BJ (cell line): ENCODE data around the gene TANGO2. TPM values are rescaled to one million over a fixed set of nuclear protein-coding genes. Genes with fewer than 3 reads are reported as not detected.

Source experiments
- CTCF ChIA-PET: fragments of 350-600 bp; formaldehyde crosslinking; extraction: SDS; loops from one replicate; lab custom pipeline; 2021; ENCODE audit warnings: antibody characterized with exemption, inconsistent platforms; lab: Yijun Ruan, JAX
- POLR2A ChIA-PET: fragments of 300-600 bp; sonication (Branson Sonifier 250); formaldehyde crosslinking; extraction: SDS; loops from one replicate; lab custom pipeline; 2021; ENCODE audit warnings: antibody characterized with exemption; lab: Charles Lee
- DNase-seq: peaks from one replicate; pipeline ENCODE4 v3.0.0-alpha.2; 2011; ENCODE audit warnings: low read depth
- H3K27me3 ChIP-seq: 2 replicates; pipeline ENCODE4 v1.6.0; 2011; ENCODE audit warnings: low read length; ENCODE audit not compliant: control insufficient read depth, insufficient read depth
- H3K36me3 ChIP-seq: 2 replicates; pipeline ENCODE4 v1.5.1; 2011; ENCODE audit warnings: low read length; ENCODE audit not compliant: control insufficient read depth, insufficient read depth
- H3K4me3 ChIP-seq: 2 replicates; pipeline ENCODE4 v1.5.1; 2011; ENCODE audit warnings: low read depth, mild to moderate bottlenecking, control low read depth, low read length
- CTCF ChIP-seq: IDR thresholded peaks from 2 replicates; pipeline ENCODE4 v1.5.1; 2011; ENCODE audit warnings: low read depth, mild to moderate bottlenecking, control low read depth, inconsistent platforms, low read length, moderate library complexity; ENCODE audit not compliant: insufficient read depth
- polyA plus RNA-seq: library from polyadenylated mRNA; depleted of rRNA; stranded (reverse); fragments of >200 nt; gene quantifications from 2 replicates; pipeline ENCODE4 v1.2.3, GENCODE V29; 2011

Gene TANGO2
- polyA plus RNA-seq, 1 experiment: 51.7 TPM

DNA sequence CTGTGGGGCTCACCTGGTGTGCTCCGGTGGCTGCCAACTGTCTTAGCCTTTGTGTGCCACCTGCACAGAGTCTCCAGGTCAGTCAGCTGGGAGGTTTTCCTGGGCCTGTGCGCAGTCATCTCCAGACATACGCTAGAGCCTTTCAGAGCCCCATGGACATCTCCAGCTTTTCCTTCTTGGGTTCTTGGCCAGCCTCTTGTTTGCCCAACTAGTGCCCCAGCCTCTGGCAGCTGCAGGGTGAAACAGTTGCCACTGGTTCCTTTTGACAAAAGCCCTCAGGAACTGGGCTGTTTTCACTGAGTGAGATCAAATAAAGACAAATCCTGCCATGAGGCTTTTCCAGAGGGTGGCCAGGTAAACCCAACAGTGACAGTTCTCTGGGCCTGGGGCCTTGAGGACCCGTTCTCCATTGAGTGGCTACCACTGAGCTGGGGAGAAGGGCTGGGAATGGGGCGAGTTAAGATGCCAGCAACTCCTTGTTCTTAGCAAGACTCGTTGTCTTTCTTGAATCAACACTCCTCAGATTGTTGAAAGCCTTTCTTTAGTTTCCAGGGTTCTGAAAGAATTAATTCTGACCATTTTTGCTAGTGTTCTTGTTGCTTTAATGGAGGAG lies 78.3 kb downstream of the TANGO2 start:
- ChIA-PET POLR2A (no interaction called here), CTCF (no interaction called here)
- TF ChIP-seq CTCF: no peak
- no peak for DNase-seq
- Histone ChIP-seq H3K36me3 (peaks cover 28% of the 10 kb centered on the region), H3K4me3 (no peak overlapping the region), H3K27me3 (no peaks in the 10 kb centered on the region)

GRCh38 chr22:20101638-20102037 lies 80.7 kb downstream of the TANGO2 start:
- DNase-seq: no peak
- Histone ChIP-seq H3K27me3 (no peaks in the 10 kb centered on the region), H3K4me3 (no peak overlapping the region), H3K36me3 (peaks cover 36% of the 10 kb centered on the region)
- CTCF ChIA-PET: interaction anchor here (1.0 kb wide), 1 partner anchor 9 kb away, joined by 3 read pairs; no protein-coding TSS in a partner anchor
- no peak for TF ChIP-seq CTCF
- POLR2A ChIA-PET: no interaction called here

DNA sequence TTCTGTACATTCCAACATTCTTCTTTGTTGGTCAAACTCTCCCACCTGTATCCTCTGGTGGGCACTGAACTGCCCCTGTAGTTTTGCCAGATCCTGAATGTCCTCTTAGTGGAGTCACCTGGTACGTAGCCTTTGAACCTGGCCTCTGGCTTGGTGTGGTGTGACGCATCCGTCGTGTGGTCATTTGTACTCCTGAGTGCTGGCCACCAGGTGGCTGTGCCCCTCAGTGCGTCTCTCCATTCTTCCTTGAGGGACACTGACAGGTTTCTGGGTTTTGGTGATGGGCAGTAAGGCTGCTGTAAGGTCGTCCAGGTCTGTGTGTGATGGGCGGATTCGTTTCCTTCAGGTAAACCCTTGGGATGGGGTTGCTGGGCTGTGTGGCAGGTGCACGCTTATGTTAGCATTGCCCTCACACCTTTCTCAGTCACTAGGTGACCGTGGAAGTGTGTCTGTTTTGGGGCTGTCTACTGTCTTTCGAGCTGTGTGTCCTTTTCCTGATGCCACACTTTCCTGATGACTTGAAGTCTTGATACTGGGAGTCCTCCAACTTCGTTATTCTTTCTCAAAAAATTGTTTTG lies 81.4 kb downstream of the TANGO2 start:
- ChIA-PET CTCF (no interaction called here), POLR2A (no interaction called here)
- no peak for DNase-seq

DNA sequence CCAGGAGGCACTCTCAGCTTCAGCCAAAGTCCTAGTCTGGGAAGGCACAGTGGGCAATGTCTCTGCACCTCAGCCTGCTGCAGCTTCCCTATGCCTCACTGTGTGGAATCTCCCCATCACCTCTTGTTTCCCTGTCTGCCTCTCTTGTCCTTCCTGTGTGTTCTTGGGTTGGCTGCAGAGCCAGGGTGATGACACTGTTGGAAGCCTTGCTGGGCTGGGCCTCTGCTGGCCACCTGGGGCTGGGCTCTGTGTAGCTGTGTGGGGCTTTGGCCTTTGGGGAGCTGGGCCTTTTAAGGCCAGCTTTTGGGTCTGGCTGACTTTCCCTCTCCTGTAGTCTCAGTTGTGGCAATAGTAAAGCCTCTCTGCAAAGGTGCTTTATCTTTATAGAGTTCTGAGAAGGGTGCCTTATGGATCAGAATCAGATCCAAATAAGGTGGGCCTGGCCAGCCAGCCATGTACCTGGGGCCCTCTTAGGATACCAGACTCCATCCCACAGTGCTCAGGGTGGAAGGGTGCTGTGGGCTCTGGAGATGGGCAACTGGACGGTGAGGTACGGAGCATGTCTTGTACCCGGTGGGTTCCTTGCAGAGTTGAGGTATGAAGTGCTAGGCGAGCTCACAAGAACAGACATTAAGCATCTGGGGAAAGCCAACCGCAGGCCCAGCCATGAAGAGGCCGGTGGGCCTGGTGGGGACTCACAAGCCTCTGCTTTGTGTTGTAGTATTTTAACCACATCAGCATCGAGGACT lies 84.7 kb downstream of the TANGO2 start:
- CTCF ChIA-PET: interaction anchor here (1.1 kb wide), 1 partner anchor 19 kb away, joined by 3 read pairs; no protein-coding TSS in a partner anchor
- no peak for TF ChIP-seq CTCF
- H3K4me3 ChIP-seq: no peak overlapping the region
- peaks cover 56% of the 10 kb centered on the region for H3K36me3 ChIP-seq
- no peaks in the 10 kb centered on the region for H3K27me3 ChIP-seq
- no peak for DNase-seq
- POLR2A ChIA-PET: no interaction called here

More for the DNA sequence above, 81.4 kb downstream of the TANGO2 start:
- Histone ChIP-seq H3K27me3 (no peaks in the 10 kb centered on the region), H3K4me3 (no peak overlapping the region), H3K36me3 (peaks cover 43% of the 10 kb centered on the region)
- TF ChIP-seq CTCF: no peak

GRCh38 chr22:20106205-20106848 lies 85.4 kb downstream of the TANGO2 start:
- peaks cover 55% of the 10 kb centered on the region for H3K36me3 ChIP-seq
- H3K4me3 ChIP-seq: no peak overlapping the region
- H3K27me3 ChIP-seq: no peaks in the 10 kb centered on the region
- TF ChIP-seq CTCF: no peak
- ChIA-PET CTCF (interaction anchor here (1.1 kb wide), 1 partner anchor 20 kb away, joined by 3 read pairs; no protein-coding TSS in a partner anchor), POLR2A (no interaction called here)
- no peak for DNase-seq
